Astrocyte of the cerebellum (primary cell): ENCODE data around the gene CDH16.

Source experiments
- DNase-seq: peaks from one replicate; pipeline ENCODE4 v3.0.0-alpha.2; 2011; ENCODE audit warnings: low read depth
- H3K4me3 ChIP-seq: 2 replicates; pipeline ENCODE4 v1.5.1; 2011; ENCODE audit warnings: mild to moderate bottlenecking, low read depth, low read length, moderate library complexity
- in situ Hi-C: cut with HindIII; loops from 2 replicates; pipeline ENCODE4 v1.10.0; 2017; ENCODE audit warnings: low sequenced_read_pairs
- TF ChIP-seq, protein P1 (sequence below): IDR thresholded peaks from 2 replicates; pipeline ENCODE4 v1.5.1; 2012; ENCODE audit warnings: low read length, low read depth, moderate library complexity, mild to moderate bottlenecking; ENCODE audit errors: missing control alignments

CDH16 gene

DNA sequence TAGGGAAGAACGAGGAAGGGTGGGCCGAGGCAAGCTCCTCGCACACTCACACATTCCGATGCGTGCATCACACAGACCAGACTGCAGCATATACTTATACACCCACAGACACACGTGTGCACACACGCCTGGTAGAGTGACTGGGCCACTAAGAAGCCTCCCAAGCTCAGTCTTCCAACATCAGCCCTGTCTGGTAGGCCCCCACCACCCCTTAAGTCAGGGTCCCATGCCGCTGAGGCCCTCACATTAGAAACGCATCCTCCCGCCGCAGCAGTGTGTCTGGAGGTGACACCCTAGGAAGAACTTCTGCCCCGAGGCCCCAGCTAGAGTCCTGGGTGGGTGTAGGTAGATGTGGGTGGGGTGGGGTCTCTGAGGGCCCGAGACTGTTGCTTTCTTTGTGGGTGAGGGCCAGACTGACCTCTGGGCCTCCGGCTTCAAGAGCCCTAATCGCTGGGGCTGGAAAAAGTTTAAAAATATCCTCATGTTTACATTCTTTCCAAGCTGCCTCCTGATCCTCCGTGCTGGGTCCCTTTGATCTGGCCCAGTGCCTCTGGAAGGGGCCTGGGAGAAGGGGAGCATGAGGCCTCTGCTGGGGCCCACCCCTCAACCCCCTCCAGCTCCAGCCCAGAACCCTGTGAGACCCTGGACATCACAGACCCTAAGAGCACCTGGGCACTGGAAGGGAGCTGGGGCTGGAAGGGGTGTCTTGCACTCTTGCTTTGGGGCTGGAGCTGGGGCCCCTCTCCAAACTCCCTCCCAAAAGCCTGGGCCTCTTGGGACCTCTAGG is 13.6 kb downstream of the CDH16 start:
- no peak overlapping the region for H3K4me3 ChIP-seq
- TF ChIP-seq, protein P1, sequence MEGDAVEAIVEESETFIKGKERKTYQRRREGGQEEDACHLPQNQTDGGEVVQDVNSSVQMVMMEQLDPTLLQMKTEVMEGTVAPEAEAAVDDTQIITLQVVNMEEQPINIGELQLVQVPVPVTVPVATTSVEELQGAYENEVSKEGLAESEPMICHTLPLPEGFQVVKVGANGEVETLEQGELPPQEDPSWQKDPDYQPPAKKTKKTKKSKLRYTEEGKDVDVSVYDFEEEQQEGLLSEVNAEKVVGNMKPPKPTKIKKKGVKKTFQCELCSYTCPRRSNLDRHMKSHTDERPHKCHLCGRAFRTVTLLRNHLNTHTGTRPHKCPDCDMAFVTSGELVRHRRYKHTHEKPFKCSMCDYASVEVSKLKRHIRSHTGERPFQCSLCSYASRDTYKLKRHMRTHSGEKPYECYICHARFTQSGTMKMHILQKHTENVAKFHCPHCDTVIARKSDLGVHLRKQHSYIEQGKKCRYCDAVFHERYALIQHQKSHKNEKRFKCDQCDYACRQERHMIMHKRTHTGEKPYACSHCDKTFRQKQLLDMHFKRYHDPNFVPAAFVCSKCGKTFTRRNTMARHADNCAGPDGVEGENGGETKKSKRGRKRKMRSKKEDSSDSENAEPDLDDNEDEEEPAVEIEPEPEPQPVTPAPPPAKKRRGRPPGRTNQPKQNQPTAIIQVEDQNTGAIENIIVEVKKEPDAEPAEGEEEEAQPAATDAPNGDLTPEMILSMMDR = no peak
- in situ Hi-C loops = no loop called here
- no peak for DNase-seq

DNA sequence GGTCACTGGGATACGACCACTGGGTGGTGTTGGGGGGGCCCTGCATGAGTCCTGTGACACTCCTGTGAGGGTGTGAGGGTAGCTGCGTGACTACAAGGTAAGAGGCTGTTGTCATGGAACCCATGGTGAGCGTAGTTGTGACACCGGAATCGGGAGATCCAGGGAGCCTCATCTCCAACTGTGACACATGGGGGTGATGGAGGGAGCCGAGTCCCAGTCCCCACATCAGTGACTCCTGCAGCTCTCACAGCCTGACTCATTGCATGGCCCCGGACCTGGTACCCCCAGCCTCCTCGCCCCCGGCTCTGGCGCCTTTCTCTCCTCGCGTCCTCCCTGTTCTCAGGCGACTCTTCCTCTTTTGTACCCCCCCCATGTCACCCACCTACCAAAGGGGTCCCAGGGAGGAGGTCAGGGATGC is 14.2 kb downstream of the CDH16 start:
- TF ChIP-seq, protein P1 = no peak
- H3K4me3 ChIP-seq = no peak overlapping the region
- in situ Hi-C loops = no loop called here
- DNase-seq = no peak

DNA sequence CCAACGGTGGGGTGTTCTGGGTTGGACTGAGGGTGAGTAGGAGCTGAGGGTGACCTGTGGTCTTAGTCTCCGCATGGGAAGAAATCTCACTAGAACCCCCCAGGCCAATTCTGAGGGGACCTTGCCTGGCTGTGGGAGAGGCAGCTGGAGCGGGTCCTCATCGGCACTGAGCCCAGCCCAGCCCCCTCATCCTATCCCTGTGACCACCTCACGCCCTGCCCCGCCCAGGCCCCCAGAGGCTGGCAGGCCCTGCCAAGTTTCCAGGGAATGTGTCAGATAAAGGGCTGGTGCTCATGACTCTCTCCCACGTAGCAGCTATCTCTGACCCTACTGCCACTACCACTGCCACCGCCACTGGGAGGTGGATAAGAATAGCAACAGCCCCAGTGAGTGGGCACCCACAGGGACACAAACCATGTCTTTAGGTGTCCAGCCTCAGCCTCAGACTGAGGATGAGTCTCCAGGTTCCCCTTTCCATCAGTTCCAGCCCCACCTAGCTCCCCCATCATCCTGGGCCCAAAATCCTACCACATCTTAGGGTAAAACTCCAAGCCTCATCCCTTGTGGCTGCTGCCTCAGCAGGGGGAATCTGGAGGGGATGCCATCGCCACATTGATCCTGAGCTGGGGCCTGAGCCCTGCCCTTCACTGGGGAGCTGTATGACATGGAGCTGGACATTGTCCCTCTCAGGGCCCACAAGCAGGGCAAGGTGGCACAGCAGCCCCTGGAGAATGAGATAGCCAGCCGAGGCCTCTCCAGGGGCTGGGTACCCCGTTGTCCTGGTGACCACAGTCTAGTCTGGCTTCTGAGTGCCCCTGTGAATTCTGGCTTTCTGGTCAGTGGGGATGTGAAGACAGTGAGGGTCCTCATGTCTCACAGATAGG is 14.9 kb downstream of the CDH16 start:
- H3K4me3 ChIP-seq = no peak overlapping the region
- in situ Hi-C loops = no loop called here
- no peak for DNase-seq
- TF ChIP-seq, protein P1 = no peak

DNA sequence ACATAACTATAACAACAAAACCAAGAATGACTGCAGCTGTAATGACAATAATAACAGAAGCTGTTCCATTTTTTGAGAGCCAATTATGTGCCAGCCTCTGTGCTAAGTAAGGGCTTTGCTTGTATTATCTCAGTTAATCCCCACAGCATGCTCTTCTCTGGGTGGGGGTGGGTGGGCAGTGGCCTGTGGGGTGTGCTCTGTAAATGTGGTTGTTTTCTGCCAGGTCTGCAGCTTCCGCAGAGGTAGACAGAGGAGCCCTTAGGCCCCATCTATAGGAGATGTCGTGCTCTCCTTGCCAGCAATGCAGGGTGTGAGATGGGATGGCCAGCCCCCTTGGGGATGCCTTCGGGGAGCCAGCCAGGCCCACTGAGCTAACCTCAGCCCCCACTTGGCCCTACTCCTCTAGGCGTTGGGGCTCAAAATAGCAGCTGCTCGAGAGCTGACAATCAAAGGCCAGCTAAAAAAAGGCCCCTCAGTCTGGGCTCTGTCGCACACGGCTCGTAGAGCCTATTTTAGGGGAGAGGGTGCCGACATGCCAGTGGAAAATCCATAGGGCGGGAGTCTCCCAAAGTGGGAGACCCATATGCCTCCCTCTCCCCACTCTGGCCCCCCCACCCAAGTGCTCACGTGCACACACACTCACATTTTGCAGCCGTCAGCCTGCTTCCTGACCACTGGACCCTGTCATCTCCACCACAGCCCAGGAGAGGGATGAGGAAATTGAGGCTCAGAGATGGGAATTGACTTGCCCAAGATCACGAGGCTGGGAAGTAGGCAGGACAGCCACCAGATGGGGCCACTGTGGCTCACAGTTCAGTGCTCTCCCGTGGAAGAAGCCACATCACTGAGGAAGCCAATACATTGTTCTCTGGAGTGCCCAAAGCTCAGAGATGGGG is 15.8 kb downstream of the CDH16 start:
- in situ Hi-C loops = no loop called here
- no peak for DNase-seq
- no peak overlapping the region for H3K4me3 ChIP-seq
- TF ChIP-seq, protein P1 = no peak

DNA sequence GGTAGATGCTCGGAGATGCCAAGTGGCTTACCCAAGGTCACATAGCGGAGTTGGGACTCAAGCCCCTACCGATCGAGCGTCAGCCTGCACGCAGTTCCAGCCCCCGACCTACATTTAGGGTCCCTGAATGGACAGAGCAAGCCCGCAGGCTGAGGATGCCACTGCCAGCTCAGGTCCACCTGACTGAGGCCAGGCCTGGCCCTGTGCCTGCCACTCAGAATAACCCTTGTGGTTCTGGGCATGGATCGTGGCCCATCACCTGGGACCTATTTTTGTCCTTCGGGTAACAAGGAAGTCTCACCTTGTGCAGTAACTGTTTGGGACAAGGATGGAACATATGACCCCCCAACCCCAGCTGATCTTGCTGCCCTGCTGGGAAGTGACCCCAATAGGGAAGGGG is 17.1 kb downstream of the CDH16 start:
- in situ Hi-C loops = no loop called here
- H3K4me3 ChIP-seq = no peak overlapping the region
- no peak for DNase-seq
- TF ChIP-seq, protein P1 = no peak
